ENCODE results near the gene KDM4C.
"Not testable (repeated sequence)": the region's sequence is repeated elsewhere in the genome, so short reads cannot be mapped to it uniquely, and the experiment has no call there.

KDM4C gene

GRCh38 chr9:6941501-6941900 lies 183.7 kb downstream of the KDM4C start:
- DNase-seq, result no peak

- DNase-seq, result no peak
Measured at GRCh38 chr9:6942406-6942805, 184.6 kb downstream of the KDM4C start.

GRCh38 chr9:6943293-6943692 lies 185.5 kb downstream of the KDM4C start:
- DNase-seq, result no peak

GRCh38 chr9:6944093-6944551 lies 186.3 kb downstream of the KDM4C start:
- no peak for DNase-seq

GRCh38 chr9:6944896-6945295 lies 187.1 kb downstream of the KDM4C start:
- DNase-seq, result no peak

GRCh38 chr9:6945816-6946215 lies 188.0 kb downstream of the KDM4C start:
- no peak for DNase-seq

GRCh38 chr9:6946583-6947166 lies 188.9 kb downstream of the KDM4C start:
- no peak for DNase-seq

- not testable (repeated sequence) for DNase-seq
Measured at GRCh38 chr9:6948921-6949320, 191.1 kb downstream of the KDM4C start.

- DNase-seq, result no peak
Measured at GRCh38 chr9:6955251-6955921, 197.6 kb downstream of the KDM4C start.

- DNase-seq, result no peak
Measured at GRCh38 chr9:6956879-6957278, 199.1 kb downstream of the KDM4C start.

GRCh38 chr9:6959270-6960000 lies 201.7 kb downstream of the KDM4C start:
- DNase-seq, result no peak

- no peak for DNase-seq
Measured at GRCh38 chr9:6960777-6961176, 203.0 kb downstream of the KDM4C start.

GRCh38 chr9:6961845-6962522 lies 204.2 kb downstream of the KDM4C start:
- DNase-seq, result no peak

- no peak for DNase-seq
Measured at GRCh38 chr9:6965566-6965965, 207.8 kb downstream of the KDM4C start.

- no peak for DNase-seq
Measured at GRCh38 chr9:6968271-6968670, 210.5 kb downstream of the KDM4C start.

GRCh38 chr9:6969805-6970204 lies 212.0 kb downstream of the KDM4C start:
- DNase-seq, result no peak

- no peak for DNase-seq
Measured at GRCh38 chr9:6973089-6973488, 215.3 kb downstream of the KDM4C start.

- no peak for DNase-seq
Measured at GRCh38 chr9:6973762-6974161, 216.0 kb downstream of the KDM4C start.

GRCh38 chr9:6975198-6975597 lies 217.4 kb downstream of the KDM4C start:
- no peak for DNase-seq

GRCh38 chr9:6977761-6978160 lies 220.0 kb downstream of the KDM4C start:
- DNase-seq, result no peak

- no peak for DNase-seq
Measured at GRCh38 chr9:6978591-6978990, 220.8 kb downstream of the KDM4C start.

- DNase-seq, result no peak
Measured at GRCh38 chr9:6984941-6985578, 227.3 kb downstream of the KDM4C start.
